Astrocyte of the cerebellum (primary cell): ENCODE results near the gene JARID2.

ENCODE experiments used
- DNase-seq: peaks from one replicate; pipeline ENCODE4 v3.0.0-alpha.2; 2011; ENCODE audit warnings: low read depth
- H3K4me3 ChIP-seq: 2 replicates; pipeline ENCODE4 v1.5.1; 2011; ENCODE audit warnings: mild to moderate bottlenecking, low read depth, low read length, moderate library complexity
- in situ Hi-C: cut with HindIII; loops from 2 replicates; pipeline ENCODE4 v1.10.0; 2017; ENCODE audit warnings: low sequenced_read_pairs
- TF ChIP-seq, protein P1 (sequence below): IDR thresholded peaks from 2 replicates; pipeline ENCODE4 v1.5.1; 2012; ENCODE audit warnings: low read length, low read depth, moderate library complexity, mild to moderate bottlenecking; ENCODE audit errors: missing control alignments

The JARID2 gene

DNA sequence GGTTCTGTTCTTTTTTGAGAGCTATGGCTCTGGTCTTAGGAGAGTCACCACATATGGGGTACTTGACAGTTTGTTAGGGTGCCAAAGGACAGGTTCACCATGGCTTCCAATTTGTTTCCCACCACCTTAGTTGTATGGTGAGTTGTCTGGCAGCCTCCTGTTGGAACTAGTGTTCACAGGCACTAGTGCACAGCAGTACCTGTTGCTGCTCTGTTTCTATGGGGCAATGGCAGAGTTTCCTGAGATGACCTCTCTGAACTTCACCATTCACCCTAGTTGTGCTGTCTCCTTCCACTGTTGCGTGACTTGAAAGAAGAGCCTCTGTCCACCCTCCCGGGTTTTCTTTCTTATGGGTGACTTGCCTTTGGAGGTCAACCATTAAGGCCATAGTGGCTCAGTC, 129.1 kb downstream of the JARID2 start:
- DNase-seq, result no peak
- in situ Hi-C loops, result no loop called here
- H3K4me3 ChIP-seq, result no peak overlapping the region
- TF ChIP-seq, protein P1, sequence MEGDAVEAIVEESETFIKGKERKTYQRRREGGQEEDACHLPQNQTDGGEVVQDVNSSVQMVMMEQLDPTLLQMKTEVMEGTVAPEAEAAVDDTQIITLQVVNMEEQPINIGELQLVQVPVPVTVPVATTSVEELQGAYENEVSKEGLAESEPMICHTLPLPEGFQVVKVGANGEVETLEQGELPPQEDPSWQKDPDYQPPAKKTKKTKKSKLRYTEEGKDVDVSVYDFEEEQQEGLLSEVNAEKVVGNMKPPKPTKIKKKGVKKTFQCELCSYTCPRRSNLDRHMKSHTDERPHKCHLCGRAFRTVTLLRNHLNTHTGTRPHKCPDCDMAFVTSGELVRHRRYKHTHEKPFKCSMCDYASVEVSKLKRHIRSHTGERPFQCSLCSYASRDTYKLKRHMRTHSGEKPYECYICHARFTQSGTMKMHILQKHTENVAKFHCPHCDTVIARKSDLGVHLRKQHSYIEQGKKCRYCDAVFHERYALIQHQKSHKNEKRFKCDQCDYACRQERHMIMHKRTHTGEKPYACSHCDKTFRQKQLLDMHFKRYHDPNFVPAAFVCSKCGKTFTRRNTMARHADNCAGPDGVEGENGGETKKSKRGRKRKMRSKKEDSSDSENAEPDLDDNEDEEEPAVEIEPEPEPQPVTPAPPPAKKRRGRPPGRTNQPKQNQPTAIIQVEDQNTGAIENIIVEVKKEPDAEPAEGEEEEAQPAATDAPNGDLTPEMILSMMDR, result no peak

DNA sequence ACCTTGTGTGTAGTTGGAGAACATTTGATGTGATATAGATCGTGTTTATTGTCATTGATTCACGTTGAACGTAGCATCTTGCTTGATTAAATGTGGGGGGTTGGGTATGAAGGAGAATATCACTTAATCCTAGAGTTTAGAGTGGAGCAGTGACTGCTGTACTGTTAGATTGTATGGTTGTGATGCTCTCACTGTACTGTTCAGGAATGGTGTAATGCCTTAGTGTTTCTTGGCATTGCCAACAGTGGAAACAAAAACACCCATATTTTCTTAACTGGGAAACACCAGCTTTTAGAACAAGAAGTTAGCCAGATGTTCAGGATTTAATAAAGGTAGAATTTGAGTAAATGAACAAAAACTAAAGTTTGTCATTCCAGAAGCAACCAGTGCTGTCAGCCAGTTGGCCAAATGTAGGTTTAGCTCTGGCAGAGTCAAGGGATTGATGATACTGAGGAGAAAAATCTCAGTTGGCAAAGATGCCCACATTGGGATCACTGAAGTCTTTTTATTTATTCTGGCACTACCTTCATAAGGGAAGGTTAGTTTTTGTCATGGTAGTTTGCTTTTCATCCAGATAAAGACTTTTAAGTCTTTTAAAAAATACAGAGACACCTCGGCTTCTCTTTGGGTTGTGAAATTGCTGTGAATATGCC, 129.9 kb downstream of the JARID2 start:
- H3K4me3 ChIP-seq, result no peak overlapping the region
- TF ChIP-seq, protein P1, result no peak
- in situ Hi-C loops, result no loop called here
- DNase-seq, result no peak

DNA sequence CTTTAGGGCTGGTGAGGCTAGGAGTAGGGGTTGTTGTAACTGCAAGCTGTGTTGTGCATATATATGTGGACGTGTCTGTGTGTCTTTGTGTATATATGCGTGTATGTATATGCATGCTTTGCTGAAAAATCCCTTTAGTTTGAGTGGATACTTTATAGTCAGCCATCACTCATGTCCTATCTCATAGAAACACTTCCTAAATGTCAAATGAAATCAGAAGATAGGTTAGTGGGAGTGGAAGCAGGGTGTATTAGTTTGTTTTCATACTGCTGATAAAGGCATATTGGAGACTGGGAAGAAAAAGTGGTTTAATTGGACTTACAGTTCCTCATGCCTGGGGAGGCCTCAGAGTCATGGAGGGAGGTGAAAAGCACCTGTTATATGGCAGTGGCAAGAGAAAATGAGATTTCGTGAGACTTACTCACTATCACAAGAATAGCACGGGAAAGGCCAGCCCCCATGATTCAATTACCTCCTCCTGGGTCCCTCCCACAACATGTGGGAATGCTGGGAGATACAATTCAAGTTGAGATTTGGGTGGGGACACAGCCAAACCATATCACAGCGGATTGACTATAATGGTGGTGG, 131.1 kb downstream of the JARID2 start:
- TF ChIP-seq, protein P1, result no peak
- no peak for DNase-seq
- in situ Hi-C loops, result no loop called here
- H3K4me3 ChIP-seq, result no peak overlapping the region

DNA sequence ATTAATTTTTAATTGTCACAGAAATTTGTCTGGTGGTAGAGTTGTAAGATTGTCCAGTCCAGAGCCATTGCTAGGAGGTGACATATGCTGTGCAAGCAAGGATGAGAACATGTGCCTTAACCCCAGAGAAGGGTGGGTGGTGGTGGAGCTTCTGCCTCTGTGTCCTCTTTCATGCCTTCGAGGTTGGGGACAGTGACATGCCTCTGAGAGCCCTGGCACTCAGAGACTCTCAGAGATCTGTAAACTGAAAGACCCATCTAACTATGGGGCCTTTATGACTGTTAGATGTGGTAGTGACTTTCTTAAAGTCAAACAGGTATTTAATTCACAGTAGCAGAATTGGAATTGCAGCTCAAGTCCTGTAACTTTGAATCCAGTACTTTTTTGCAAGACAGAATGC, 132.4 kb downstream of the JARID2 start:
- in situ Hi-C loops, result no loop called here
- H3K4me3 ChIP-seq, result no peak overlapping the region
- no peak for DNase-seq
- TF ChIP-seq, protein P1, result no peak

DNA sequence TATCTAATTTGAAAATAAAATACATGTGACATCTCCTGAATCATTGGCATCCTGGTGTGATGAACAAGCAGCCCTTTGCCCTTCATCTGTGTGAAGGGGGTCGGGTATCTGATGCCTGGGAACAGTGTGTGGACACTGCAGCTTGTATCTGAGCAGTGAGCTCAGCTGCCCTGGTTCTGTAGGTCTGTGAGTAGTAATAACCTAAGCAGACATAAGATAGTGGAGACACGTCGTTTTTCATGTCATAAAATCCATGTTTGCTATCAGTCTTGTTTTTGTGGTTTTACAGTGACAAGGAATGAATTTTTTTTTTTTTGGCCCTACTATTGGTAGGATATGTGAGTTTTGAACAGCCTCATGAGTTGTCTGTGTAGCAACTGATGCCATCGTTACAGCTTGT, 133.0 kb downstream of the JARID2 start:
- no peak for DNase-seq
- TF ChIP-seq, protein P1, result no peak
- H3K4me3 ChIP-seq, result no peak overlapping the region

DNA sequence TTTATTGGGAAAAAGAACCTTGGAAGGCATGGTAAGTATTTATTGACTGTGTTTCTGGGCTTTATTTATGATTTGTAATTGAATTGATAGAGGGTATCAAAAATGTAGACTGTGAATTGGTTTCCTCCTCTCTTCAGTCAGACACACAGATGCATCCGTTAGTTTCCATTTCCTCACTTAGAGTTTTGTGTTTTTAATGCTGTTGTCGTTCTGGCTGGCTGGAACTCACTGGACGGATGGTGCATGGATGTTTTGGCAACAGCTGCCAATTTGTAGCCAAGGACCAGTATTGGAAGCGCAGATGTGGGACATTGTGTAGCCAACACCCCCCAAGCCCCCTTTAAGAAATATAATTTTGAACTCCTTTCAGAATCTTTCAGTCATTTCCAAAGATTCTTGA, 134.5 kb downstream of the JARID2 start:
- TF ChIP-seq, protein P1, result no peak
- H3K4me3 ChIP-seq, result no peak overlapping the region
- in situ Hi-C loops, result no loop called here
- DNase-seq, result no peak

More for the DNA sequence above, 133.0 kb downstream of the JARID2 start:
- in situ Hi-C loops, result no loop called here
